Endothelial cell of umbilical vein (primary cell): Measurements from ENCODE around the gene SMAD3. TPM values are rescaled to one million over a fixed set of nuclear protein-coding genes. Genes with fewer than 3 reads are reported as not detected.

Experiments used
- BruUV-seq: library from RNA; stranded (reverse); fragments of 400-500 nt; replicated peaks from 2 replicates; lab custom pipeline; 2021; lab: Mats Ljungman, UMichigan
- CTCF ChIA-PET: fragments of 300-600, 350-600 bp; sonication (Branson Sonifier 250); formaldehyde crosslinking; loops from one replicate; lab custom pipeline; 2021; ENCODE audit warnings: antibody characterized with exemption, inconsistent platforms; lab: Charles Lee
- POLR2A ChIA-PET: fragments of 300-600, 350-600 bp; sonication (Branson Sonifier 250); formaldehyde crosslinking; loops from one replicate; lab custom pipeline; 2021; ENCODE audit warnings: antibody characterized with exemption, inconsistent platforms; lab: Charles Lee
- DNase-seq: peaks from one replicate; pipeline ENCODE4 v3.0.0-alpha.2; 2011; ENCODE audit warnings: low read depth, low spot score
- FAIRE-seq: peaks from 2 replicates; lab custom pipeline; 2011; peaks lifted over from hg19 to GRCh38; lab: Jason Lieb, UNC
- H2AFZ ChIP-seq: 2 replicates; pipeline ENCODE4 v1.6.0; 2012; ENCODE audit warnings: low read depth, low read length, control low read depth, inconsistent platforms
- H3K27ac ChIP-seq: 2 replicates; pipeline ENCODE4 v1.5.1; 2011; ENCODE audit warnings: low read depth, mild to moderate bottlenecking, control low read depth, low read length, moderate library complexity; ENCODE audit not compliant: insufficient read depth
- H3K27me3 ChIP-seq, 2 experiments: 2 replicates each; pipeline versions ENCODE4 v1.6.0 to v1.6.1; 2011; ENCODE audit warnings: low read length in 2 of 2, mixed read lengths in 1 of 2; ENCODE audit not compliant: control insufficient read depth in 2 of 2, insufficient read depth in 2 of 2
- H3K36me3 ChIP-seq, 2 experiments: 2 replicates in 1 of 2; 3 replicates in 1 of 2; pipeline ENCODE4 v1.5.1; 2011; ENCODE audit warnings: low read length in 2 of 2, mild to moderate bottlenecking in 1 of 2, moderate library complexity in 1 of 2; ENCODE audit not compliant: control insufficient read depth in 2 of 2, insufficient read depth in 2 of 2; ENCODE audit errors: extremely low read depth in 1 of 2
- H3K4me1 ChIP-seq: 3 replicates; pipeline ENCODE4 v1.5.1; 2011; ENCODE audit warnings: mild to moderate bottlenecking, low read length; ENCODE audit not compliant: control insufficient read depth, insufficient read depth; ENCODE audit errors: extremely low read depth
- H3K4me2 ChIP-seq: 2 replicates; pipeline ENCODE4 v1.6.1; 2011; ENCODE audit warnings: low read length, control low read depth, mixed read lengths; ENCODE audit not compliant: insufficient read depth
- H3K4me3 ChIP-seq, 3 experiments: fragments of 200-600 bp in 1 of 3; sonication (generic), shearing (Covaris generic) in 1 of 3; replicated peaks in 1 of 3; 2 replicates each; pipeline ENCODE4 v1.5.1; 2011 to 2016; ENCODE audit warnings: control low read depth in 3 of 3, low read length in 3 of 3, mild to moderate bottlenecking in 2 of 3, inconsistent platforms in 1 of 3, low read depth in 1 of 3, moderate library complexity in 1 of 3; ENCODE audit not compliant: insufficient read depth in 1 of 3
- H3K79me2 ChIP-seq: 2 replicates; pipeline ENCODE4 v1.6.0; 2012; ENCODE audit warnings: low read length, inconsistent platforms; ENCODE audit not compliant: control insufficient read depth, insufficient read depth
- H3K9ac ChIP-seq: replicated peaks from 2 replicates; pipeline ENCODE3; 2011; ENCODE audit warnings: low read length, control low read depth; ENCODE audit not compliant: insufficient read depth; ENCODE audit errors: extremely low read depth
- H3K9me1 ChIP-seq: replicated peaks from 3 replicates; pipeline ENCODE4 v1.6.0; 2011; ENCODE audit warnings: mild to moderate bottlenecking, low read length; ENCODE audit not compliant: control insufficient read depth, insufficient read depth; ENCODE audit errors: extremely low read depth
- H3K9me3 ChIP-seq: replicated peaks from 2 replicates; pipeline ENCODE4 v1.5.1; 2012; ENCODE audit warnings: low read length, inconsistent platforms; ENCODE audit not compliant: control insufficient read depth, insufficient read depth
- H4K20me1 ChIP-seq: replicated peaks from 2 replicates; pipeline ENCODE3; 2011; ENCODE audit warnings: mild to moderate bottlenecking, low read length; ENCODE audit not compliant: control insufficient read depth, insufficient read depth; ENCODE audit errors: extremely low read depth
- EZH2 ChIP-seq: IDR thresholded peaks from 2 replicates; pipeline ENCODE4 v1.6.1; 2012; ENCODE audit warnings: borderline replicate concordance, low read depth, mild to moderate bottlenecking, moderate library complexity, low read length, inconsistent platforms; ENCODE audit not compliant: severe bottlenecking
- FOS ChIP-seq: IDR thresholded peaks from 2 replicates; pipeline ENCODE4 v1.6.1; 2011; ENCODE audit warnings: mild to moderate bottlenecking, low read length, moderate library complexity, borderline replicate concordance; ENCODE audit not compliant: insufficient read depth
- GATA2 ChIP-seq: IDR thresholded peaks from 2 replicates; pipeline ENCODE4 v1.7.0; 2011; ENCODE audit warnings: low read depth, mild to moderate bottlenecking, moderate library complexity, mixed read lengths, low read length; ENCODE audit not compliant: insufficient read length, insufficient read depth
- JUN ChIP-seq: IDR thresholded peaks from 2 replicates; pipeline ENCODE4 v1.6.1; 2011; ENCODE audit warnings: borderline replicate concordance, low read depth; ENCODE audit not compliant: insufficient read length, insufficient read depth
- MYC ChIP-seq: IDR thresholded peaks from one replicate; pipeline ENCODE4 v1.6.1; 2011; ENCODE audit warnings: mild to moderate bottlenecking, low read depth, low read length
- POLR2A ChIP-seq: IDR thresholded peaks from 2 replicates; pipeline ENCODE4 v1.6.1; 2012; ENCODE audit warnings: low read depth, mild to moderate bottlenecking, control low read depth, low read length
- POLR2AphosphoS5 ChIP-seq: IDR thresholded peaks from 2 replicates; pipeline ENCODE4 v1.6.1; 2012; ENCODE audit warnings: low read depth, mild to moderate bottlenecking, control low read depth, low read length, moderate library complexity; ENCODE audit not compliant: insufficient read depth
- dilution Hi-C: fragments of 300-500 bp; cut with MboI; formaldehyde crosslinking; loops from one replicate; pipeline ENCODE4 v1.15.0; 2019; ENCODE audit warnings: low sequenced_read_pairs; ENCODE audit not compliant: extremely low pct_ligation_motif_present
- intact Hi-C: fragments of 100-400 bp; cut with micrococcal nuclease; formaldehyde crosslinking; loops from one replicate; pipeline ENCODE4 v1.10.0; 2022
- polyA plus RNA-seq, 4 experiments: library from polyadenylated mRNA; depleted of rRNA in 3 of 4; stranded (reverse) in 3 of 4; unstranded in 1 of 4; fragments of >200 nt; gene quantifications; 2 replicates each; pipeline versions ENCODE4 v1.2.1 to v1.2.3, GENCODE V29; 2011 to 2012; ENCODE audit warnings: missing spikeins in 1 of 4
- total RNA-seq: library from RNA; stranded (reverse); gene quantifications from 2 replicates; pipeline ENCODE4 v1.2.3, GENCODE V29; 2021
- TF ChIP-seq, protein P1 (sequence below), 2 donors: IDR thresholded peaks; 1 replicate in 1 of 2; 2 replicates in 1 of 2; pipeline ENCODE4 v1.5.1; 2011; ENCODE audit warnings: low read length in 2 of 2, mild to moderate bottlenecking in 2 of 2, moderate library complexity in 2 of 2, control low read depth in 1 of 2, inconsistent platforms in 1 of 2, low read depth in 1 of 2; ENCODE audit not compliant: insufficient read depth in 1 of 2; ENCODE audit errors: extremely low read depth in 1 of 2
- TF ChIP-seq, protein P2 (sequence below): IDR thresholded peaks from 2 replicates; pipeline ENCODE4 v1.6.1; 2011; ENCODE audit not compliant: insufficient read depth, insufficient read length

SMAD3 gene
- total and polyA plus RNA-seq, 2 donors (not counting 3 experiments of a cell fraction or from before 2014, with no cell fraction given) = 56.4 to 88.2 TPM

DNA sequence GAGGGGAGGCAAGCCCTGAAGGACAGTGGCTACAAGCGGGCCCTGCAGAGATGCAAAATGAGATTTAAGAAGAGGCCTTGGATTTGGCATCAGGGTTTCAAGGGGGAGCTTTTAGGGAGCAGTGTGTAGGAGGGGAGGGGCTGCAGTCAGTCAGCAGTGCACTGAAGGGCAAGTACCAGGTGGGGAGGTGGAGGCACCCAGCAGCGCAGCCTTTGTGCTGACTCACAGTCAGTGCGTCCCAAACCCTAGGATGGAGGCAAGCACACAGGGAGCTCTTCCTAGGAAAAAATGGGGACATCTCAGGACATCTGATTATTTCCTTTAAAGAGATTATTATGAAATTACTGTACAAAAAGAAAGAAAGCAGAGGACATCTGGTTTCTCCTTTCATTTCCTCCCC is 109.0 kb downstream of the SMAD3 start:
- peaks cover 56% of the 10 kb centered on the region for H3K4me1 ChIP-seq
- peak; percentile 37 for FAIRE-seq
- H3K9me1 ChIP-seq = no peaks in the 10 kb centered on the region
- no peaks in the 10 kb centered on the region for H4K20me1 ChIP-seq
- POLR2A ChIA-PET = no interaction called here
- peak overlapping the region; percentile 6 for H3K4me2 ChIP-seq
- dilution Hi-C loops = no loop called here
- H3K27me3 ChIP-seq = no peaks in the 10 kb centered on the region
- H3K79me2 ChIP-seq = peaks cover 61% of the 10 kb centered on the region
- H3K27ac ChIP-seq = peak overlapping the region; percentile 87
- peak overlapping the region; percentile 50 for H3K9ac ChIP-seq
- BruUV-seq = TSS peak; percentile 29
- no peak for DNase-seq
- no peak for TF ChIP-seq GATA2
- no peak for TF ChIP-seq POLR2A
- TF ChIP-seq FOS = no peak
- TF ChIP-seq JUN = no peak
- CTCF ChIA-PET = interaction anchor here (1.6 kb wide), 1 partner anchor 12 kb away, joined by 5 read pairs; no protein-coding TSS in a partner anchor
- H3K9me3 ChIP-seq = no peaks in the 10 kb centered on the region
- intact Hi-C loops = no loop called here
- H2AFZ ChIP-seq = no peak overlapping the region
- H3K36me3 ChIP-seq = peaks cover 5 to 15% of the 10 kb centered on the region in 2 experiments
- no peak overlapping the region for H3K4me3 ChIP-seq

DNA sequence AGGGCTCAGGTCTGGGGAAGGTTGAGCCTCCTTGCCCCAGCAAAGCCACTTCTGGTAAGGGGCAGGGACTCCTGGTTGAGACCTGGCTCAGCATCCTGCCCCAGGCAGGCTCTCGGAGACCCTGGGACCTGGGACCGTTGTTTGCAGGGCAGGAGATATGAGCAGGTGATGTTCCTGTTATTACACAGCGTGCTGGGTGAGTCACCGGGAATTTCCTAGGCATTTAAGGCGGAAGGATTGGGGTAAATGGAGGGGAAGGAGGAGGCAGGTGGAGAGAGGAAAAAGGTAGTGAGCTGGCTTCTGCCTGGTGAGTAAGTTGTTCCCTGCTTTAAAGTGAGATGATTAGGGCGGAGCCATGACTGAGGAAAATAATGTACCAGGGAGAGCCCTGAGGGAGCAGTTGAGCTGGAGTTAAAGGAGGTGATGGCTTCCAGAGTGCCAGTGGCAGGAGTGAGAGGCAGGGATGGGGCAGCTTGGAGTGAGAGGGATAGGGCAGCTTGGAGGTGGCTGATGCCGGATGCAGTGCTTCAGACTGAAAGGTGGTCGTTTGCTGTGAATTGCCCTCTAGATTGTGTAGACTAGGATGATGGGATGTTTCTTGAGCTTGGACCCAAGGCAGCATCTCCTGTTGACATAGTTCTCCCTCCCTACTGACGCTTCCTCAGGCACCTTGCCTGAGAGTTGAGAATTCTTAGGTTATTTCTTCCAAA is 109.6 kb downstream of the SMAD3 start:
- POLR2A ChIA-PET = no interaction called here
- H3K27ac ChIP-seq = peak overlapping the region; percentile 87
- BruUV-seq = no TSS peak
- no peaks in the 10 kb centered on the region for H4K20me1 ChIP-seq
- peaks cover 61% of the 10 kb centered on the region for H3K79me2 ChIP-seq
- H3K27me3 ChIP-seq = no peaks in the 10 kb centered on the region
- H3K36me3 ChIP-seq = peaks cover 5 to 19% of the 10 kb centered on the region in 2 experiments
- H3K9me3 ChIP-seq = no peaks in the 10 kb centered on the region
- peak; percentile 90 for DNase-seq
- H3K9ac ChIP-seq = peak overlapping the region; percentile 50
- no peaks in the 10 kb centered on the region for H3K9me1 ChIP-seq
- dilution Hi-C loops = no loop called here
- peaks cover 56% of the 10 kb centered on the region for H3K4me1 ChIP-seq
- H3K4me3 ChIP-seq = no peak overlapping the region
- TF ChIP-seq, protein P1, sequence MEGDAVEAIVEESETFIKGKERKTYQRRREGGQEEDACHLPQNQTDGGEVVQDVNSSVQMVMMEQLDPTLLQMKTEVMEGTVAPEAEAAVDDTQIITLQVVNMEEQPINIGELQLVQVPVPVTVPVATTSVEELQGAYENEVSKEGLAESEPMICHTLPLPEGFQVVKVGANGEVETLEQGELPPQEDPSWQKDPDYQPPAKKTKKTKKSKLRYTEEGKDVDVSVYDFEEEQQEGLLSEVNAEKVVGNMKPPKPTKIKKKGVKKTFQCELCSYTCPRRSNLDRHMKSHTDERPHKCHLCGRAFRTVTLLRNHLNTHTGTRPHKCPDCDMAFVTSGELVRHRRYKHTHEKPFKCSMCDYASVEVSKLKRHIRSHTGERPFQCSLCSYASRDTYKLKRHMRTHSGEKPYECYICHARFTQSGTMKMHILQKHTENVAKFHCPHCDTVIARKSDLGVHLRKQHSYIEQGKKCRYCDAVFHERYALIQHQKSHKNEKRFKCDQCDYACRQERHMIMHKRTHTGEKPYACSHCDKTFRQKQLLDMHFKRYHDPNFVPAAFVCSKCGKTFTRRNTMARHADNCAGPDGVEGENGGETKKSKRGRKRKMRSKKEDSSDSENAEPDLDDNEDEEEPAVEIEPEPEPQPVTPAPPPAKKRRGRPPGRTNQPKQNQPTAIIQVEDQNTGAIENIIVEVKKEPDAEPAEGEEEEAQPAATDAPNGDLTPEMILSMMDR (IDR thresholded peaks at IDR 0.05; ENCODE audit: extremely low read depth in 1 of 2, insufficient read depth in 1 of 2, low read depth in 1 of 2, low read length in 2 of 2) = no peak
- TF ChIP-seq FOS (peak; percentile 95), MYC (no peak), GATA2 (peak; percentile 62), POLR2AphosphoS5 (peak; percentile 51), POLR2A (peak; percentile 48), JUN (peak; percentile 62), EZH2 (no peak)
- TF ChIP-seq, protein P2, sequence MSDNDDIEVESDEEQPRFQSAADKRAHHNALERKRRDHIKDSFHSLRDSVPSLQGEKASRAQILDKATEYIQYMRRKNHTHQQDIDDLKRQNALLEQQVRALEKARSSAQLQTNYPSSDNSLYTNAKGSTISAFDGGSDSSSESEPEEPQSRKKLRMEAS = no peak
- CTCF ChIA-PET = interaction anchor here (1.6 kb wide), 1 partner anchor 13 kb away, joined by 5 read pairs; no protein-coding TSS in a partner anchor
- peak; percentile 96 for FAIRE-seq
- intact Hi-C loops = loop anchor here (5.0 kb wide), 1 partner anchor 218 kb away; no protein-coding TSS in a partner anchor
- peak overlapping the region; percentile 6 for H3K4me2 ChIP-seq
- no peak overlapping the region for H2AFZ ChIP-seq
